GM12878 (cell line): ENCODE measurements around the gene GREM1.

Experiments
- CHD1 ChIP-seq: IDR thresholded peaks from 2 replicates; pipeline ENCODE4 v1.6.1; 2012; ENCODE audit warnings: low read depth, low read length, improper control_type of control experiment
- CHD4 ChIP-seq: fragments of 200-600 bp; sonication (generic); IDR thresholded peaks from 2 replicates; pipeline ENCODE4 v1.6.1; 2016; ENCODE audit warnings: mild to moderate bottlenecking
- EED ChIP-seq: sonication (generic); IDR thresholded peaks from 2 replicates; pipeline ENCODE4 v1.6.1; 2016; ENCODE audit warnings: antibody characterized with exemption, low read depth
- FOXM1 ChIP-seq: IDR thresholded peaks from 2 replicates; pipeline ENCODE4 v1.6.1; 2012; ENCODE audit warnings: low read depth, mild to moderate bottlenecking, inconsistent platforms, low read length, moderate library complexity
- MAX ChIP-seq: IDR thresholded peaks from 2 replicates; pipeline ENCODE4 v1.6.1; 2012; ENCODE audit warnings: low read depth, low read length, improper control_type of control experiment
- MLLT1 ChIP-seq: fragments of 450-650 bp; IDR thresholded peaks from 2 replicates; pipeline ENCODE4 v1.6.1; 2016; ENCODE audit warnings: mild to moderate bottlenecking
- POLR2A ChIP-seq: IDR thresholded peaks from 2 replicates; pipeline ENCODE4 v1.6.1; 2011; ENCODE audit warnings: low read depth, mild to moderate bottlenecking, low read length
- SUZ12 ChIP-seq: fragments of 200-600 bp; sonication (generic); IDR thresholded peaks from one replicate; pipeline ENCODE4 v1.6.1; 2018; ENCODE audit warnings: antibody characterized with exemption, mild to moderate bottlenecking; ENCODE audit not compliant: unreplicated experiment
- ZSCAN29 ChIP-seq: fragments of 450-650 bp; IDR thresholded peaks from 2 replicates; pipeline ENCODE4 v1.6.1; 2017; ENCODE audit warnings: mild to moderate bottlenecking, moderate library complexity
- TF ChIP-seq, protein P1 (sequence below): IDR thresholded peaks from 2 replicates; pipeline ENCODE4 v1.6.1; 2011; ENCODE audit warnings: mild to moderate bottlenecking, low read depth, low read length, moderate library complexity; ENCODE audit not compliant: insufficient replicate concordance
- TF ChIP-seq, protein P2 (sequence below): IDR thresholded peaks from 2 replicates; pipeline ENCODE4 v1.6.1; 2012; ENCODE audit warnings: mild to moderate bottlenecking, low read depth, low read length
- TF ChIP-seq, protein P3 (sequence below), 3 experiments: IDR thresholded peaks in 2 of 3; conservative IDR thresholded peaks in 1 of 3; 2 replicates each; pipeline ENCODE4 v1.5.1; 2011; ENCODE audit warnings: low read depth in 3 of 3, low read length in 3 of 3, mild to moderate bottlenecking in 3 of 3, control low read depth in 2 of 3, moderate library complexity in 2 of 3, inconsistent platforms in 1 of 3, mixed read lengths in 1 of 3; ENCODE audit not compliant: control insufficient read depth in 2 of 3, insufficient read depth in 1 of 3; ENCODE audit errors: extremely low read depth in 1 of 3
- TF ChIP-seq, protein P4 (sequence below): fragments of 150-350 bp; IDR thresholded peaks from 2 replicates; pipeline ENCODE4 v1.6.1; 2016; ENCODE audit warnings: low read depth, low read length

GRCh38 chr15:32669896-32670611 lies 47.8 kb upstream of the GREM1 start:
- TF ChIP-seq, protein P1, sequence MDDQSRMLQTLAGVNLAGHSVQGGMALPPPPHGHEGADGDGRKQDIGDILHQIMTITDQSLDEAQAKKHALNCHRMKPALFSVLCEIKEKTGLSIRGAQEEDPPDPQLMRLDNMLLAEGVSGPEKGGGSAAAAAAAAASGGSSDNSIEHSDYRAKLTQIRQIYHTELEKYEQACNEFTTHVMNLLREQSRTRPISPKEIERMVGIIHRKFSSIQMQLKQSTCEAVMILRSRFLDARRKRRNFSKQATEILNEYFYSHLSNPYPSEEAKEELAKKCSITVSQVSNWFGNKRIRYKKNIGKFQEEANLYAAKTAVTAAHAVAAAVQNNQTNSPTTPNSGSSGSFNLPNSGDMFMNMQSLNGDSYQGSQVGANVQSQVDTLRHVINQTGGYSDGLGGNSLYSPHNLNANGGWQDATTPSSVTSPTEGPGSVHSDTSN: no peak
- TF ChIP-seq POLR2A (no peak), ZSCAN29 (no peak), CHD4 (no peak), MLLT1 (no peak), MAX (no peak), SUZ12 (no peak), CHD1 (no peak), FOXM1 (no peak), EED (no peak)
- TF ChIP-seq, protein P2, sequence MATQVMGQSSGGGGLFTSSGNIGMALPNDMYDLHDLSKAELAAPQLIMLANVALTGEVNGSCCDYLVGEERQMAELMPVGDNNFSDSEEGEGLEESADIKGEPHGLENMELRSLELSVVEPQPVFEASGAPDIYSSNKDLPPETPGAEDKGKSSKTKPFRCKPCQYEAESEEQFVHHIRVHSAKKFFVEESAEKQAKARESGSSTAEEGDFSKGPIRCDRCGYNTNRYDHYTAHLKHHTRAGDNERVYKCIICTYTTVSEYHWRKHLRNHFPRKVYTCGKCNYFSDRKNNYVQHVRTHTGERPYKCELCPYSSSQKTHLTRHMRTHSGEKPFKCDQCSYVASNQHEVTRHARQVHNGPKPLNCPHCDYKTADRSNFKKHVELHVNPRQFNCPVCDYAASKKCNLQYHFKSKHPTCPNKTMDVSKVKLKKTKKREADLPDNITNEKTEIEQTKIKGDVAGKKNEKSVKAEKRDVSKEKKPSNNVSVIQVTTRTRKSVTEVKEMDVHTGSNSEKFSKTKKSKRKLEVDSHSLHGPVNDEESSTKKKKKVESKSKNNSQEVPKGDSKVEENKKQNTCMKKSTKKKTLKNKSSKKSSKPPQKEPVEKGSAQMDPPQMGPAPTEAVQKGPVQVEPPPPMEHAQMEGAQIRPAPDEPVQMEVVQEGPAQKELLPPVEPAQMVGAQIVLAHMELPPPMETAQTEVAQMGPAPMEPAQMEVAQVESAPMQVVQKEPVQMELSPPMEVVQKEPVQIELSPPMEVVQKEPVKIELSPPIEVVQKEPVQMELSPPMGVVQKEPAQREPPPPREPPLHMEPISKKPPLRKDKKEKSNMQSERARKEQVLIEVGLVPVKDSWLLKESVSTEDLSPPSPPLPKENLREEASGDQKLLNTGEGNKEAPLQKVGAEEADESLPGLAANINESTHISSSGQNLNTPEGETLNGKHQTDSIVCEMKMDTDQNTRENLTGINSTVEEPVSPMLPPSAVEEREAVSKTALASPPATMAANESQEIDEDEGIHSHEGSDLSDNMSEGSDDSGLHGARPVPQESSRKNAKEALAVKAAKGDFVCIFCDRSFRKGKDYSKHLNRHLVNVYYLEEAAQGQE: no peak
- TF ChIP-seq, protein P3, sequence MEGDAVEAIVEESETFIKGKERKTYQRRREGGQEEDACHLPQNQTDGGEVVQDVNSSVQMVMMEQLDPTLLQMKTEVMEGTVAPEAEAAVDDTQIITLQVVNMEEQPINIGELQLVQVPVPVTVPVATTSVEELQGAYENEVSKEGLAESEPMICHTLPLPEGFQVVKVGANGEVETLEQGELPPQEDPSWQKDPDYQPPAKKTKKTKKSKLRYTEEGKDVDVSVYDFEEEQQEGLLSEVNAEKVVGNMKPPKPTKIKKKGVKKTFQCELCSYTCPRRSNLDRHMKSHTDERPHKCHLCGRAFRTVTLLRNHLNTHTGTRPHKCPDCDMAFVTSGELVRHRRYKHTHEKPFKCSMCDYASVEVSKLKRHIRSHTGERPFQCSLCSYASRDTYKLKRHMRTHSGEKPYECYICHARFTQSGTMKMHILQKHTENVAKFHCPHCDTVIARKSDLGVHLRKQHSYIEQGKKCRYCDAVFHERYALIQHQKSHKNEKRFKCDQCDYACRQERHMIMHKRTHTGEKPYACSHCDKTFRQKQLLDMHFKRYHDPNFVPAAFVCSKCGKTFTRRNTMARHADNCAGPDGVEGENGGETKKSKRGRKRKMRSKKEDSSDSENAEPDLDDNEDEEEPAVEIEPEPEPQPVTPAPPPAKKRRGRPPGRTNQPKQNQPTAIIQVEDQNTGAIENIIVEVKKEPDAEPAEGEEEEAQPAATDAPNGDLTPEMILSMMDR (IDR thresholded peaks at IDR 0.05 in 2 of 3, conservative IDR thresholded peaks at IDR 0.05 in 1 of 3; ENCODE audit: control insufficient read depth in 2 of 3, extremely low read depth in 1 of 3, insufficient read depth in 1 of 3, low read depth in 3 of 3, low read length in 3 of 3): no peak
- TF ChIP-seq, protein P4, sequence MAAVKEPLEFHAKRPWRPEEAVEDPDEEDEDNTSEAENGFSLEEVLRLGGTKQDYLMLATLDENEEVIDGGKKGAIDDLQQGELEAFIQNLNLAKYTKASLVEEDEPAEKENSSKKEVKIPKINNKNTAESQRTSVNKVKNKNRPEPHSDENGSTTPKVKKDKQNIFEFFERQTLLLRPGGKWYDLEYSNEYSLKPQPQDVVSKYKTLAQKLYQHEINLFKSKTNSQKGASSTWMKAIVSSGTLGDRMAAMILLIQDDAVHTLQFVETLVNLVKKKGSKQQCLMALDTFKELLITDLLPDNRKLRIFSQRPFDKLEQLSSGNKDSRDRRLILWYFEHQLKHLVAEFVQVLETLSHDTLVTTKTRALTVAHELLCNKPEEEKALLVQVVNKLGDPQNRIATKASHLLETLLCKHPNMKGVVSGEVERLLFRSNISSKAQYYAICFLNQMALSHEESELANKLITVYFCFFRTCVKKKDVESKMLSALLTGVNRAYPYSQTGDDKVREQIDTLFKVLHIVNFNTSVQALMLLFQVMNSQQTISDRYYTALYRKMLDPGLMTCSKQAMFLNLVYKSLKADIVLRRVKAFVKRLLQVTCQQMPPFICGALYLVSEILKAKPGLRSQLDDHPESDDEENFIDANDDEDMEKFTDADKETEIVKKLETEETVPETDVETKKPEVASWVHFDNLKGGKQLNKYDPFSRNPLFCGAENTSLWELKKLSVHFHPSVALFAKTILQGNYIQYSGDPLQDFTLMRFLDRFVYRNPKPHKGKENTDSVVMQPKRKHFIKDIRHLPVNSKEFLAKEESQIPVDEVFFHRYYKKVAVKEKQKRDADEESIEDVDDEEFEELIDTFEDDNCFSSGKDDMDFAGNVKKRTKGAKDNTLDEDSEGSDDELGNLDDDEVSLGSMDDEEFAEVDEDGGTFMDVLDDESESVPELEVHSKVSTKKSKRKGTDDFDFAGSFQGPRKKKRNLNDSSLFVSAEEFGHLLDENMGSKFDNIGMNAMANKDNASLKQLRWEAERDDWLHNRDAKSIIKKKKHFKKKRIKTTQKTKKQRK: no peak
